BJ (cell line): ENCODE measurements around the gene TAPT1. TPM values are rescaled to one million over a fixed set of nuclear protein-coding genes. Genes with fewer than 3 reads are reported as not detected.

ENCODE experiments used
- CTCF ChIA-PET: fragments of 350-600 bp; formaldehyde crosslinking; extraction: SDS; loops from one replicate; lab custom pipeline; 2021; ENCODE audit warnings: antibody characterized with exemption, inconsistent platforms; lab: Yijun Ruan, JAX
- POLR2A ChIA-PET: fragments of 300-600 bp; sonication (Branson Sonifier 250); formaldehyde crosslinking; extraction: SDS; loops from one replicate; lab custom pipeline; 2021; ENCODE audit warnings: antibody characterized with exemption; lab: Charles Lee
- DNase-seq: peaks from one replicate; pipeline ENCODE4 v3.0.0-alpha.2; 2011; ENCODE audit warnings: low read depth
- H3K27me3 ChIP-seq: 2 replicates; pipeline ENCODE4 v1.6.0; 2011; ENCODE audit warnings: low read length; ENCODE audit not compliant: control insufficient read depth, insufficient read depth
- H3K36me3 ChIP-seq: 2 replicates; pipeline ENCODE4 v1.5.1; 2011; ENCODE audit warnings: low read length; ENCODE audit not compliant: control insufficient read depth, insufficient read depth
- H3K4me3 ChIP-seq: 2 replicates; pipeline ENCODE4 v1.5.1; 2011; ENCODE audit warnings: low read depth, mild to moderate bottlenecking, control low read depth, low read length
- polyA plus RNA-seq: library from polyadenylated mRNA; depleted of rRNA; stranded (reverse); fragments of >200 nt; gene quantifications from 2 replicates; pipeline ENCODE4 v1.2.3, GENCODE V29; 2011
- TF ChIP-seq, protein P1 (sequence below): IDR thresholded peaks from 2 replicates; pipeline ENCODE4 v1.5.1; 2011; ENCODE audit warnings: low read depth, mild to moderate bottlenecking, control low read depth, inconsistent platforms, low read length, moderate library complexity; ENCODE audit not compliant: insufficient read depth

Gene TAPT1
- polyA plus RNA-seq, 1 experiment = 7.8 TPM

GRCh38 chr4:16268290-16268689 lies 42.0 kb upstream of the TAPT1 start:
- Histone ChIP-seq H3K4me3 (no peak overlapping the region), H3K36me3 (no peaks in the 10 kb centered on the region), H3K27me3 (0 out of 2 replicates have a peak, but pooled peaks cover 1% of the 10 kb centered on the region)
- CTCF ChIA-PET = interaction anchor here (0.6 to 1.2 kb wide), 2 partner anchors 70 to 1072 kb away, joined by 3 read pairs; no protein-coding TSS in a partner anchor
- DNase-seq = no peak
- POLR2A ChIA-PET = interaction anchor here (0.6 kb wide), 1 partner anchor 236 kb away, joined by 4 read pairs; no protein-coding TSS in a partner anchor
- TF ChIP-seq, protein P1, sequence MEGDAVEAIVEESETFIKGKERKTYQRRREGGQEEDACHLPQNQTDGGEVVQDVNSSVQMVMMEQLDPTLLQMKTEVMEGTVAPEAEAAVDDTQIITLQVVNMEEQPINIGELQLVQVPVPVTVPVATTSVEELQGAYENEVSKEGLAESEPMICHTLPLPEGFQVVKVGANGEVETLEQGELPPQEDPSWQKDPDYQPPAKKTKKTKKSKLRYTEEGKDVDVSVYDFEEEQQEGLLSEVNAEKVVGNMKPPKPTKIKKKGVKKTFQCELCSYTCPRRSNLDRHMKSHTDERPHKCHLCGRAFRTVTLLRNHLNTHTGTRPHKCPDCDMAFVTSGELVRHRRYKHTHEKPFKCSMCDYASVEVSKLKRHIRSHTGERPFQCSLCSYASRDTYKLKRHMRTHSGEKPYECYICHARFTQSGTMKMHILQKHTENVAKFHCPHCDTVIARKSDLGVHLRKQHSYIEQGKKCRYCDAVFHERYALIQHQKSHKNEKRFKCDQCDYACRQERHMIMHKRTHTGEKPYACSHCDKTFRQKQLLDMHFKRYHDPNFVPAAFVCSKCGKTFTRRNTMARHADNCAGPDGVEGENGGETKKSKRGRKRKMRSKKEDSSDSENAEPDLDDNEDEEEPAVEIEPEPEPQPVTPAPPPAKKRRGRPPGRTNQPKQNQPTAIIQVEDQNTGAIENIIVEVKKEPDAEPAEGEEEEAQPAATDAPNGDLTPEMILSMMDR = no peak

DNA sequence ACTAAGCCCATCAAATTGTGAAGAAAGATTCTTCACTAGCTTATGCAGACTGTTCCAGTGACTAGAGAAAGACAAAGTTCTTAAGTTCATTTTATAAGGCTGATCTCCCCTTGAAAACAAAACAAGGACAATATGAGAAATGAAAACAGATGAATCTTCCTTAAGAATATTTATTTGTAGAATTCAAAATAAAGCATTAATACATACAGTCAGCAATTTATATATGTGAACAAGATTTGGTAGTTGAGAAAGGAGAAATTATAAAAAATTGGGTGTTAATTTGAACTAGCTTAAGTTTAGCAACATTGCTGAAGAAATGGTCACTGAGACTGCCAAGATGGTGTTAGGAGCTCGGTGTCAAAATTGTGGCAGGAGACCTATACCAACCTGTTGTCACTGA lies 41.4 kb upstream of the TAPT1 start:
- ChIA-PET POLR2A (no interaction called here), CTCF (interaction anchor here (0.6 to 1.2 kb wide), 3 partner anchors 23 to 1073 kb away, joined by 3 read pairs; no protein-coding TSS in a partner anchor)
- TF ChIP-seq, protein P1 = no peak
- no peaks in the 10 kb centered on the region for H3K36me3 ChIP-seq
- no peak overlapping the region for H3K4me3 ChIP-seq
- H3K27me3 ChIP-seq = 0 out of 2 replicates have a peak, but pooled peaks cover 1% of the 10 kb centered on the region
- no peak for DNase-seq

DNA sequence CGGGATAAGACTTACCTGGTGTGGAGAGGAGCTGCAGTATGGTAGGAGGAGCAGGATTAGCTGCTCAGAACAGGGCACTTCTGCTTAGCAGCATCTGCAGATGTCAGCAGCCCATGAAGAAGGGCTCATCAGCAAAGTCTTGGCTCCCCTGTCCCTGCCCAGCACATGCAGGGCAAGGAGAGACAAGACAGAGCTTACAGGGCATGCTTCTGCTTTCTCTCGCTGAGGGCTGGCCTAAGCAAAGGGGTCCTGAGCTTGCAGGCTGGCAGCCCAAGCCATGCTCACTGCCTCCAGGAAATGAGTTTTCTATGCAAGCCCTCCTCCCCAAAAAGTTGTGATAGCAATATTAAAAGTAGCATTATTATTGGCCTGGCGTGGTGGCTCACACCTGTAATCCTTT lies 39.5 kb upstream of the TAPT1 start:
- no peak overlapping the region for H3K4me3 ChIP-seq
- TF ChIP-seq, protein P1 = no peak
- ChIA-PET POLR2A (no interaction called here), CTCF (interaction anchor here (0.8 to 4.6 kb wide), 7 partner anchors 69 to 1181 kb away, joined by 3 to 17 read pairs (median 4); no protein-coding TSS in a partner anchor)
- 0 out of 2 replicates have a peak, but pooled peaks cover 1% of the 10 kb centered on the region for H3K27me3 ChIP-seq
- H3K36me3 ChIP-seq = no peaks in the 10 kb centered on the region
- no peak for DNase-seq

DNA sequence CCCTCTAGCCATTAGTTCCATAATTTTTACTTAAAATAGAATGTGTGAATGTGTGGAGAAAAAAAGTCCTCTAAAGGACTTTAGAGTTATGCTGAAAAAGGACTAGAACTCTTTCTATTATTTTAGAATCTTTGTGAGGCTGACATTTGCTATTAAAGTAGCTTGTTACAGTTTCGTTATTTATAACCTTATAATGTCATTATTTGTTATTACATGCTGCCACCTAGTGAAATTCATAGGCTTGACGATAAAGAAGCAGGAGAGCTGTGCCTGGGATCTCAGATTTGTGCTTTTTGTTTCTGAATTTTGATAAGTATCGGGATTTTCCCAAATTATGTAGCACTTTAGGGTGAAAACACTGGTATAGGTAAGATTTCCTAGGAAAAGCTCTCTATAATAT lies 38.5 kb upstream of the TAPT1 start:
- 0 out of 2 replicates have a peak, but pooled peaks cover 1% of the 10 kb centered on the region for H3K27me3 ChIP-seq
- no peak for DNase-seq
- ChIA-PET CTCF (interaction anchor here (0.7 to 4.6 kb wide), 19 partner anchors 13 to 1182 kb away, joined by 3 to 17 read pairs (median 4); partner anchors contain the start of gene FGFBP2), POLR2A (no interaction called here)
- H3K4me3 ChIP-seq = no peak overlapping the region
- no peaks in the 10 kb centered on the region for H3K36me3 ChIP-seq
- TF ChIP-seq, protein P1 = peak; percentile 50

GRCh38 chr4:16263056-16263455 lies 36.8 kb upstream of the TAPT1 start:
- TF ChIP-seq, protein P1 = no peak
- no peak for DNase-seq
- CTCF ChIA-PET = interaction anchor here (0.6 to 4.6 kb wide), 4 partner anchors 10 to 243 kb away, joined by 3 to 17 read pairs (median 6); no protein-coding TSS in a partner anchor

More at GRCh38 chr4:16263056-16263455, 36.8 kb upstream of the TAPT1 start:
- POLR2A ChIA-PET = no interaction called here
- Histone ChIP-seq H3K4me3 (no peak overlapping the region), H3K36me3 (no peaks in the 10 kb centered on the region), H3K27me3 (0 out of 2 replicates have a peak, but pooled peaks cover 1% of the 10 kb centered on the region)
